Adipose tissue (tissue), 3 donors: ENCODE data around the gene ABI3. TPM values are rescaled to one million over a fixed set of nuclear protein-coding genes. Genes with fewer than 3 reads are reported as not detected.
A peak's percentile ranks its signal among the peaks of the same experiment; 100 is the strongest.

ENCODE experiments used
- H3K27ac ChIP-seq: one replicate; pipeline ENCODE4 v1.5.1; 2013; ENCODE audit warnings: low read depth, low read length
- WGBS, 3 donors: extraction: QIAGEN DNeasy Blood & Tissue Kit; methylation state at CpG; one replicate each; pipeline ENCODE4 v1.1.7; 2013; 5-methylcytosine and 5-hydroxymethylcytosine counted together
- polyA plus RNA-seq, 3 donors: library from polyadenylated mRNA; stranded (reverse); fragments of 200-250 nt; gene quantifications; one replicate each; pipeline ENCODE4 v1.2.3, GENCODE V29; 2013
- donor health status: healthy with polysubstance abuse.
- donor health status: Bipolar disorder and iron deficiency.
- donor health status: healthy.

Gene ABI3
- polyA plus RNA-seq, 3 donors = 1.7 to 12.1 (median 5.5) TPM

DNA sequence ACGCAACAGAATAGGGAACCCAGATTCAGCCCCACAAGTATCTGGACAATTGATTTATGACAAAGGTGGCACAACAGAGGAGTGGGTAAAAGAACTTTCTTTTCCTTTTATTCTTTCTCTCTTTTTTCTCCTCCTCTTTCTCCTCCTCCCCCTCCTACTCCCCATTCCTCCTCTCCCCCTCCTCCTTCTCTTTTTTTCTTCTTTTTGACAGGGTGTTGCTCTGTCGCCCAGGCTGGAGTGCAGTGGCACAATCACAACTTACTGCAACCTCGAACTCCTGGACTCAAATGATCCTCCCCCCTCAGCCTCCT, 16.3 kb upstream of the ABI3 start:
- no peak overlapping the region for H3K27ac ChIP-seq
- WGBS, 3 donors = 45 to 61% (median 56%) methylated on average over 3 of the region's 3 CpGs

DNA sequence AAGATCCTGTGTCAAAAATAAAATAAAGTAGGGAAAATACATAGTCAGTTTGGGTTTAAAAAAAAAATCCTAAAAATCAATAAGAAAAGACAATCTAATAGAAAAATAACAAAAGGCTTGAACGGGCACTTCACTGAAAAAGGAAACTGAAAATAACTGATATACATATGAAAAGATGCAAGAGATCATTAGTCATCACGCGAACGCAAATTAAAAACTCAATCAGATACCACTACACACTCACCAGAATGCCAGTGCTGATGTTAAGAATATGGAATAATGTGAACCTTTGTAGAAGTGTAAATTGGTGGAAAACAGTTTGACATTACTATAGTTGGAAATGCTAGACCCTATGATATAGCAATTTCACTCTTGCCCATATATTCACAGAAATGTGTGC, 14.8 kb upstream of the ABI3 start:
- 66 to 81% (median 77%) methylated on average over 4 of the region's 4 CpGs for WGBS, 3 donors
- no peak overlapping the region for H3K27ac ChIP-seq

DNA sequence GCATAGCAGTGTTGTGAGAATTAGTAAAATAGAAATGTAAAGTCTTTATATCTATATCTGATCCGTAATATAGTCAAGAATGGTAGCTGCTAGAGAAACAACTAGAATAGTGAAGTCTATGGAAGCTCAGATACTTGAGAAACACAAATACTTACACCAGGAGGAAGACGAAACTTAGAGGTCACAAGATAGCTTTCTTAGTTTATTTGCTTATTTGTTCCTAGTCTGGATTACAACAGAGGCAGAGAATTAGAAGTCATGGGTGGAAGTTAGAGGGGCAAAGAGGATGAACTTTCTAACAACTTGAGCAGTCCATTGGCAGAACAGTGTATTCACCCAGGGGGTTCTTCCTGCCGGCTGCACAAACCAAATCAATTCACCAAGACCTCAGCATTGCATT, 14.0 kb upstream of the ABI3 start:
- WGBS, 3 donors = 71 to 85% (median 85%) methylated on average over 3 of the region's 3 CpGs

DNA sequence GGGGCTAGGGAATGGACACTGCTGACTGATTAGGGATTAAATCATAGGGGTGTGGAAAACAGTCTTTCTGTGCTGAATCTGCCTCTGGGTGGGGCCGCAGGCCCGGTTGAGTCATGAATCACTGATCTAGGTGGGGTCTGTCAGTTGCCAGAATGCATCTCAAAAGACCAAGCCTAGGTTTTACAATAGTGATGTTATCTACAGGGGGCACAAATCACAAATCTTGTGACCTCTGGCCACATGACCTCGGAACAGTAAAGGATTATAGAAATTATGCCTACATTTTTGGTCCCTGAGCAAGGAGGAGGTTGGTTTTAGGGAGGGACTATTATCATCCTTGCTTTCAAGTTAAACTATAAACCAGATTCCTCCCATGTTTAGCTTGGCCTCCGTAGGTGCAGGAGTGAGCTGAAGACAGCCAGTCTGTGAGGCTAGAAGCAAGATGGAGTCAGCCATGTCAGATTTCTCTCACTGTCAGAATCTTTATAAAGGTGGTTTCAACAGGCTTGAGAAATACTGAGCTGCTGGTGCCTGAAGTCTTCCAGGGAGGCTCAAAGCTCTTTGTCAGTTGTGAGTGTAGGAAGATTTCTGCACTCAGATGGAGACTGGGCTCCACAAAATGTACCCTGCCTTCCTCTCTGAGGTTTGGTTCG, 13.0 kb upstream of the ABI3 start:
- WGBS, 3 donors = 32 to 57% (median 56%) methylated on average over 5 of the region's 5 CpGs
- no peak overlapping the region for H3K27ac ChIP-seq

More for the DNA sequence above, 14.0 kb upstream of the ABI3 start:
- no peak overlapping the region for H3K27ac ChIP-seq

DNA sequence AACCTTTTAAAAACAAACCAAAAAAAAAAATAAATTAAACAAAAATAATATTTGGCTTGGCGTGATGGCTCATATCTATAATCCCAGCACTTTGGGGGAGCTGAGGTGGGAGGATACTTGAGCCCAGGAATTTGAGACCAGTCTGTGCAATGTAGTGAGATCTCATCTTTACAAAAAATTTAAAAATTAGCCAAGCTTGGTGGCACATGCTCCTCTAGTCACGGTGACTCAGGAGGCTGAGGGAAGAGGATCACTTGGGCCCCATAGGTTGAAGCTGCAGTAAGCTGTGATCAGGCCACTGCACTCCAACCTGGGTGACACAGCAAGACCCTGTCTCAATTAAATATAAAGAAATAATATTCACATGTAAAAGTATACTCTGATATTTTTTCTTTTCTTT, 12.3 kb upstream of the ABI3 start:
- WGBS, 3 donors = 82 to 90% (median 87%) methylated on average over 2 of the region's 2 CpGs
- H3K27ac ChIP-seq = no peak overlapping the region

DNA sequence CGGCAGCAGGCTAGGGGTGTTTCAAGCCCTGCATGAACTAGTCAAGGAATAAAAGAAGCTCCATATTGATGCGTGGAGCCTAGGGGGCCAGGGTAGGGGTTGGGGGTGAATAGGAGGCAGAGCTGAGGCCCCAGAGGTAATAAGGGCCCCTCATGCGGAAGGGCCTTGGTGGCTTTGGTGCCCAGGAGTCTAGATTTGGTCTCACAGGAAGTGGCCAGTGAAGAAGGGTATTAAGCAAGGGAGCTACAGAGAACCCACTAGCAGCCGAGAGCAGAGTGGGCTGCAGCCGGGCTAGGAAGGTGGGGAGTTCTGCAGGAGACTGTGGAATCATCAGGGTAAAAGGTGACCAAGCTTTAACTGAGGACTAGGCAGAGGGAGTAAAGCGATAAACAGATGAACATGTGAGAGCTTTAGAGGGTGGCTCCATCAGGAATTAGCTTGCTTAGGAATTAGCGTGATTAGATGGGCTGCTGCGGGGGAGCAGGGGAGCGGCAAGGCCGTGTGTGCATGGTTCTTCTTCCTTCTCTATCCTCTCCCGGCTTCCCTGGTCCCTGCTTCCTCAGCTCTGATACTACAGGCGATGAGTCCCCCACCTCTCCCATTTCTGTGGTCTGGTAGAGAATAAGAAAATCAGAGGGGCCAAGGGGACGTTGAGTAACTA, 10.0 kb upstream of the ABI3 start:
- WGBS, 3 donors = 84 to 87% (median 86%) methylated on average over 13 of the region's 13 CpGs
- no peak overlapping the region for H3K27ac ChIP-seq

DNA sequence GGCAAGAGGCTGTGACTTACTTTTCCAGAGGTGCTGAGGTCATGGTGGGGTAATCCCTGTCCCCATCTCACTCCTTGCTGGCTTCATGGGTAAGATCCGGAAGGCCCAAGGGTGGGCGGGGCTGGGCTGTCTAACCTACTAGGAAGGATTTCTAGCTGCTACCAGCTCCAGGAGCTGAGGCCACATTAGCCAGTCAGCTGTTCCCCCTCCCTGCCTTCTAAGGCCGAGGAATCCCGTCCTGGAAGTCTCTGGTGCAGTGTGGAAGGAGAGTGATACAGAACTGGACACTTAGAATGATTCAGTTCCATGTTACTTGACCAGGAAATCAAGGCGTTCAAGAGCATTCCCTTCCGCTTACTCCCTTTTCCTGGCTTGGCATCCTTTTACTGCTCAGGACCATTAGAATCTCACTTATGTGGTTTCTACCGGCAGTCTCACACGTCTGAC, 9.0 kb upstream of the ABI3 start:
- WGBS, 3 donors = 70 to 78% (median 72%) methylated on average over 8 of the region's 8 CpGs
- H3K27ac ChIP-seq = no peak overlapping the region

DNA sequence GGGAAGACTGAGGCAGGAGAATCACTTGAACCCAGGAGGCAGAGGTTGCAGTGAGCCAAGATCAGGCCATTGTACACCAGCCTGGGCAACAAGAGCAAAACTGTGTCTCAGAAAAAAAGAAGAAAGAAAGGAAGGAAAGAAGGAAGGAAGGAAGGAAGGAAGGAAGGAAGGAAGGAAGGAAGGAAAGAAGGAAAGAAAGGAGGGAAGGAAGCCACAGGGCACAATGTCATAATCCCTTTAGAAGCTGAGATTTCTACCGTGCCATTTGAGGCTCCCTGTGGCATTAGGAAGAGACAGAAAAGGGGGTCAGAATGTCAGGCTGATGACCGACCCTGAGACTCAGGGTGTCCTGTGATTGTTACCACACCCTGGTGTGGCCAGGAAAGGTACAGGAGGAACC, 6.7 kb upstream of the ABI3 start:
- 65 to 71% (median 66%) methylated on average over 2 of the region's 2 CpGs for WGBS, 3 donors
- no peak overlapping the region for H3K27ac ChIP-seq

DNA sequence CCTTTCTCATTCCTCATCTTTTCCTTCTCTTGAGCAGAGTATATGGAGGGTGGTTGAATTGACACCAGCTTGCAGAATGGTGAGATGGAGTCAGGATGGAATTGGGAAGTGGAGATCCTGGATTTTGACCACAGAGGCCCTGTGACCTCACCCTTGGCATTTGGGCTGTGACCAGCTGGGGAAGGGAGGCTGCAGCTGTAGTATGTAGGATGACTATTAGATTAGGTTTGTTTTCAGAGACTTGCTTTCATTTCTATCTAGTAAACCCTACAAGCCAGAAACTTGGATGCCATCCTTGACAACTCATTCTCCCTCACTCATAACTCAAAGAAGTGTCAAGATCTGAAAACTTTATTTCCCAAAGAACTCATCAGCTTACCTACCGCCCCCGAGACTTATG, 6.0 kb upstream of the ABI3 start:
- no peak overlapping the region for H3K27ac ChIP-seq
- WGBS, 3 donors = 94 to 100% (median 95%) methylated on average over 2 of the region's 2 CpGs

DNA sequence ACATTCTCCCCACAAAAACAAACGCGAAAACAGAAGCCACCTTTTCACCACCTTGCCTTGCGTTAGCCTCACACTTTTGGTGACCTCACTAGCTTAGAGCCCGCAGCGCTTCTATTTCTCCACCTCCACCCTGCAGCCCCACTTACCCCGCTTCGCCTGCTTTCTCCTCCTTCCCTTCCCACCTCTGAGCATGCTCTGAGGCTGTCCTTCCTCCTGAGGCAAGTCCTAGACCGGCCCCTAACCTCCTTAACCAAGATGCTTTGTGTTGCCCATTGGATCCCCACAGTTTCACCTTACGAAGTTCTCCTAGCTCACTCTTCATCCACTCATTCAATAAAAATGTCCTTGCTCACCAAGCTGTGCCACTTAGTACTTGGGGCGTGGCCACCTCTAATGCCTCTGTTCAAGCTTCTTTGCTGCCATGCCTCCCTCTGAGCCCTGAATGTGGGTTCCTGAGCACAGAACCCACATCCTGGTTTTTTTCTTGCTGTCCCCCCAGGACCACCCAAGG, 1.4 kb upstream of the ABI3 start:
- 79 to 87% (median 86%) methylated on average over 10 of the region's 10 CpGs for WGBS, 3 donors
- no peak overlapping the region for H3K27ac ChIP-seq

DNA sequence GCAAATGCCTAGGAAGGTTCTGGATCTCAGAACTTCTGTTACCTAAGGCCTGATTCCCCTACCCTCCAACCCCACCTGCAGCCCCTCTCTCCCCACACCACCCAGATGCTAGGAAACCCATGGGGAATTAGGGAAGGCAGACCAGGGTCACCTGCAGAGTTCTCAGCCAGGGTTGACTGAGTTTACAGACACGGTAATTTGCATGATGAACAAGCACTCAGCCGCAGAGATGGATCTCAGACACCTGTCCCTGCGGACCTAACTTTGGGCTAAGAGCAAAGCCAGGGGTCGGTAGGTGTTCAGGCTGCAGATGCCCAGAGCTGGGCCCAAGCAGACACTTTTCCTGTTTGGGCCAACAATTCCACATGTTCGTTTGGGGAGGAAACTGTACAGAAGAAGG, 2.9 kb downstream of the ABI3 start:
- 55 to 67% (median 63%) methylated on average over 5 of the region's 5 CpGs for WGBS, 3 donors
- H3K27ac ChIP-seq = no peak overlapping the region

DNA sequence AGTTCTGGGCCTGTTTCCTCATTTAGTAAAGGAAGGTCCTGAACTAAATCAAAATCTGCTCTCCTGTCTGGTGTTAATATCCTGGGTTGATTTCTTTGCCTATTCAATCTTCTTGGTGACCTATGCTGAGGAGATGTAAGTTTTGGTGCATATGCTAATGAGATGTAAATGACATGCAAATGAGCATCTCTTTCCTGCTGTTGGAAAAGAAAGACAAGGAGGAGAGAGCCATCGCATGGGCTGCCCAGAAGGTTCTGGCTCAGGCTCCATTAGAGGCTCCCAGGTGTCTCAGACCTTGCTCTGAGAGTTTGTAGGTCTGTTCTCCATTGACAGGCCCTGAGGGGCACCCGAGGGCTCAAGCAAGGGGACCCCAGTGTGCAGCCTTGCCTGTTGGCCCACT, 3.3 kb downstream of the ABI3 start:
- H3K27ac ChIP-seq = no peak overlapping the region

DNA sequence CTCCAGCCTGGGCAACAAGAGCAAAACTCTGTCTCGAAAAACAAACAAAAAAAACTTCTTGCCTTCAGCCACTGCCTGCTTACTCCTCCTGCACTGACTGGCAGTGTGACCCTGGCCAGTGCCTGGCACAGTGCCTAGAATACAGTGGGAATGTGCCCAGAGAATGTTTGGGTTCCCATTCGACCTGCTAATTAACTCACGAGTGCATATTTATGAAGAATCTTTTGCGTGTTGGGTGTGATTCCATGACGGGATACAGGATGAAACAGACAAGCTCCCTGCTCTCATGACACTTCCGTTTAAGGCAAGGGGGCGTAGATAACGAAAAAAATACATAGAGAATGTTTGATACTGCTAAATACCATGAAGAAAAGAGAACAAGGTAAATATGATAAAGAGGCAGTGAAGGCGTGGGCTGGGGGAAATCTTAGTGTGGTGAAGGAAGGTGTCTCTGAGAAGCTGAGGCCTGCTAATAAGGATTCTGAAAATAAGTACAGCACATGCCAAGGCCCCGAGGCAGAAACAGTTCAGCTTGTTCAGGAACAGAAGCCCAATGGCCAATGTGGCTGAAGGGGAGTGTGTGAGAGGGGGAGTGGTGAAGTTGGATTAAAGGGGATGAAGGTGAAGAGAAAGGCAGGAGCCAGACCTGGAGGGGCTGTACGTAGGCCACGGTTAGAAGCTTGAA, 4.3 kb downstream of the ABI3 start:
- no peak overlapping the region for H3K27ac ChIP-seq
- WGBS, 3 donors = 38 to 60% (median 59%) methylated on average over 12 of the region's 12 CpGs

More for the DNA sequence above, 3.3 kb downstream of the ABI3 start:
- 74 to 83% (median 81%) methylated on average over 2 of the region's 2 CpGs for WGBS, 3 donors

DNA sequence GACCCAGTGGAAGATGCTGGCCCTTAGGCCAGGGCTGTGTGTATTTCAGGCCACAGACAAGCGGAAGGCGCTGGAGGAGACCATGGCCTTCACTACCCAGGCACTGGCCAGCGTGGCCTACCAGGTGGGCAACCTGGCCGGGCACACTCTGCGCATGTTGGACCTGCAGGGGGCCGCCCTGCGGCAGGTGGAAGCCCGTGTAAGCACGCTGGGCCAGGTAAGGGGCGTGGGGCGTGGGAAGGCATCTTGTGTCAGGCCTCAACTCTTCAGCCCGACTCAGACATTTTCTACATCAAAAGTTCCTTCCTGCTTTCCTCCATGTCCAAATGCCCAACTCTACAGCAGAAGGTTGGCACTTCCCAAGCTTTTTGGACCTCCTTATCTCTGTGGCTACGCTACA, 6.0 kb downstream of the ABI3 start:
- WGBS, 3 donors = 84 to 87% (median 85%) methylated on average over 13 of the region's 13 CpGs
- H3K27ac ChIP-seq = peak overlapping the region; percentile 41

DNA sequence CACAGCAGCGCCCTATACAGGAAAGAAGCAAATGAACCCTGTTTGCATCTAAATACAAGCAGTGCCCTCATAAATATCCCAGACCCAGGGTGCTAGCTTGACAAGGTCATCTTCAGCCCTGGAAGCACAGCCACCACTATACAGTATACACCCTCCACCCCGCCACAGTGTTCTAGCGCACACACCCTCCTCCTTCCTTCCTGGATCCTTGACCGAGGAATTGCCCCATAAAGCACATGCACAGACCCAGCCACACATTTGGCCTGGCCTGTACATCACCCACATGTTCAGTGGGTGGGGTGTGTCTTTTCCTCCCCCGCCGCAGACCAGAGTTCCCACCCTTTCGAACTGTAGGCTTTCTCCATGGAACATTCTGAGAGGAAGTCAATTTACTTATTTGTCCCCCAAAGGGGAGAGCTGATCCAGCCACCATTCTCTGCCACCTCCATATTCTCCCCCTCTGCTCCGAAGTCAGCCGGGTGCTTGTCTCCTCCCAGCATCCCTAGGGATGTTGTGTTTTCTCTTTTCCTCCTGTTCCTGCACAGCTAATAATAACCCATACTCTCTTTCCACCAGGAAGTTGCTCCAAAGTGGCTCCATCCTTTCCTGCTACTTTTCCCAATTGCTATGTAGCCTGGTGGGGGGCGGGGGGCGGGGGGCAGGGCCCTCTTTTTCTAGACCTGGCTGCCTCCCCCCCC, 6.6 kb downstream of the ABI3 start:
- 37 to 68% (median 45%) methylated on average over 11 of the region's 11 CpGs for WGBS, 3 donors
- H3K27ac ChIP-seq = no peak overlapping the region

DNA sequence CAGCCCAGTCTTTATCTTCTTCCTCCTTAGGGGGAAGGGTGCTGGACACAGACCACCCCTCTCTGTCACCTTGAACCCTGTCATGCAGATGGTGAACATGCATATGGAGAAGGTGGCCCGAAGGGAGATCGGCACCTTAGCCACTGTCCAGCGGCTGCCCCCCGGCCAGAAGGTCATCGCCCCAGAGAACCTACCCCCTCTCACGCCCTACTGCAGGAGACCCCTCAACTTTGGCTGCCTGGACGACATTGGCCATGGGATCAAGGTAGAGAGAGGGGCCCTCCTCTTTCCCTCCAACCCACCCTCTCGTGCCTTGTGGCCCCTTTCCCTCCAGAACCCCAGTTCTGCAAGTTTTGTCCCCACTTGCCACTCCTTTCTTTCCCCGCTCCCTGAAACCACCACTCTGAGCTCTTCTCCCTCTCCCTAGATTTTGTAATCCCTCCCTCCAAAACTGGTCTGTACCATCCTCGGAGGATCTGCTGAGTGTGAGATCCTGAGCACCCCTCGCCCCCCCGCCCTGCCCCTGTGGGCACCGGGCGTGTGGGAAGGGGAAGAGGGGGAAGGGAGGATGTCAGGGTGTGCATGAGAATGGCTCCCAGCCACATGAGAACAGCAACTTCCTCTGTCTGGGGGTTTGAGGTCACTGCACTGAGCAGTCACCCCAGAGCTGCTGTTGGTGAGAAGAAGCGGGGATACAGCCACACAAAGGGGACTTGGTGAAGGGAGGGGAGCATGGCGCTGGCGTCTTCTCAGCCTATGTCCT, 7.3 kb downstream of the ABI3 start:
- 52 to 64% (median 55%) methylated on average over 17 of the region's 17 CpGs for WGBS, 3 donors
- H3K27ac ChIP-seq = no peak overlapping the region

DNA sequence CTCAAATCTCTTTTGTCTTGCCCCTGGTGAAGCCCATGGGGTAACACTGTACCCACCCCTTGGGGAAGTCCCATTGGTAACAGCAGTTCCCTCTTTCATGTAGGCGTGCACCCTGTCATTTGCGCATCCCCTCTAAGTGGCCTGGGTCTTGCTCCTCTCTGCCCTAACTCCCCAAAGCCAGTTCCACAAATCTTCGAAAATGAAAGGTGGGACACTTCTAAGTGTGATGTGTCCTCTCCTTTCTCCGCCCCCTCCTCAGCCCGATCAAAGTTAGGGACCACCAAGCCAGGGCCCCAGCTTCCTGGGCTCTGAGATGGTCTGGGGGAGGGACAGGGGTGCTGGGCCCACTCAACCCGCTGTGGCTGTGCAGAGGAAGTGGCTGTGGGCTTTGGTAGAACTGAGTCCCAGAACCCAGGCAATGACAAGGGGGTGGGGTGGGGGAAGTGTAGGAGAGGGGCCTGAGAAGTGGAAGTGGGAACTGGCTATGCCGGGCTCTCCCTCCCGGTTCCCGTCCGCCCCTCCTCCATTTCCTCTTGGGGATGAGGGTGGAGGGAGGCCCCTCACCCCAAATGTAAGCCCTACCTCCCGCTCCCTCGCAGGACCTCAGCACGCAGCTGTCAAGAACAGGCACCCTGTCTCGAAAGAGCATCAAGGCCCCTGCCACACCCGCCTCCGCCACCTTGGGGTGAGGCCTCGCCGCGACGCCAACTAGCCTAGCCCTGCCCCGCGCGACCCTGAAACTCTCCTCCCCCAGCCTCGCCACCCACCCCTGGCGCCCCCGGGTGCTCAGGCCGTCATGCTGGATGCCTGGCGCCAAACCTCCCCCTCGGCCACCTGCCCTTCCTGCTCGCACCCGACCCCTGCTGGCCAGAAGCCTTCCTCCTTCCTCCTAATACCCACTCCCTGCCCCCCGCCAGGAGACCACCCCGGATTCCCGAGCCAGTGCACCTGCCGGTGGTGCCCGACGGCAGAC, 8.7 kb downstream of the ABI3 start:
- H3K27ac ChIP-seq = no peak overlapping the region
- WGBS, 3 donors = 29 to 55% (median 44%) methylated on average over 33 to 37 of the region's 37 CpGs
